HG02943 (cell line): ENCODE measurements around the gene TSPO.

Experiments used
- ATAC-seq: cut with Tn5 transposase; IDR thresholded peaks from one replicate; pipeline ENCODE4 v1.9.1; 2021; ENCODE audit warnings: mild to moderate bottlenecking, low read depth, moderate library complexity; ENCODE audit not compliant: unreplicated experiment

Gene TSPO

DNA sequence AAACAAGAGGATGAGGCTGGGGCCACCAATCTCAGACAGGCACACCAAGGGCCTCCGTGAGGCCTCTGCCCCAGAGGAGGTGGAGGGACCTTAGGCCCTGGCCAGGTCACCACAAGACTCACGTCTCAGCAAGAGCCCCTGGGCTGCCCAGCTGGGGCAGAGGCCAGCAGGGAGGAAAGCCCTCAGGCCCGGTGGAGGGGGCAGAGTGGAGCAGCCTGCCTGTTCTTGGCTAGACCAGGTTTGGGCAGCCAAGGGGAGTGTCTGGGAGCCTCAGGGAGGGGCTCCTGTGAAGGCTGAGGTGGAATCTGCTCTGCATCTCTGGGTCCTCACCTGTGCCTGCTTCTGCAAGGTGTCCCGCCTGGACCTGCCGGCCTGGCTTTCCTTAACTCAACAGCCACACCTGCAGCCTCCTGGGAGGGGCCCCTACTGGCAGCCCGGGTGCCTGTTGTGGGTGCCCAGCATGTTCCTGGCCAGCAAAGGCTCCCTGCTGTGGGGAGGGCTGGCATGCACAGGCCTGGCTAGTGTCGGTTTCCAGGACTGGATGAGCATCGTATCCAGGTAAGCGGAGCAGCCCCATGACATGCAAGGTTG is 23.7 kb downstream of the TSPO start:
- no peak for ATAC-seq

GRCh38 chr22:43176090-43176489 is 24.7 kb downstream of the TSPO start:
- no peak for ATAC-seq

- no peak for ATAC-seq
Observed at GRCh38 chr22:43177479-43177878, 26.1 kb downstream of the TSPO start.

GRCh38 chr22:43179146-43179910 is 28.0 kb downstream of the TSPO start:
- ATAC-seq, result no peak

GRCh38 chr22:43179911-43180195 is 28.5 kb downstream of the TSPO start:
- ATAC-seq, result no peak

DNA sequence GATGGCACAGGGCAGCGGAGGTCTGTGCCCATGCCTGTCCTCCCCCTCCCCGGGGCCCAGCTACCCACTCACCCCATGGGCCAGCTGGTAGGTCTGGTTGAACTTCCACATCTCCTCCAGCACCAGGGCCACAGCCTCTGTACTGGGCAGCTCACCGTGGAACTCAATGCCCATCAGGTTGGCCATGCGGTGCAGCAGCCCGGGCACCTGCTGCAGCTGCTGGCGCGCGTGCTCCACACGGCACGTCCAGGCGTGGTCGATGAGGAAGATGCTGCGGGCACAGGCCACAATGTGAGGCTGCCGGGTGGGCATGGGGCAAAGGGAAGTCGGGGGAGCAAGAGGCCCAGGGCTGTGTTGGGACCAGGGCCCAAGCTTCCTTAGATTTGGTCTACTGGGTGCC is 29.3 kb downstream of the TSPO start:
- ATAC-seq, result no peak

GRCh38 chr22:43181321-43182076 is 30.1 kb downstream of the TSPO start:
- no peak for ATAC-seq

DNA sequence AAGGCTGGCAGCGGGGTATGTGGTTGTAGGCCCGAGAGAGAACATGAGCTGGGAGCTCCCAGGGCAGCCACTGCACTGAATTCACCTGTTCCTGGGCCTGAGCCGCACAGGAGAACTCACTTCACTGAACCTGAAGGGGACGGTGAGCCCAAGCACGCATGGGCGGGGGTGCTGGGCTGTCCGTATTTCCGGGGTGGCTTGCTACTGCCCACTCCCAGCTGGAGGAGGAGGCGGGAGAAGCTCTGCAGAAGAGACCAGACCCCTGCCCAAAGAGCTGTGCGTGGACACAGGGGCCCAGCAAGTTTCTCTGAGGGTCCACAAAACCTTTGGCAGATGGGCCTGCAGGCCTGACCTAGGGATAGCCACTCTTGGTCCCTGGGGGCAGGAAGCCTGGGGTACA is 30.8 kb downstream of the TSPO start:
- ATAC-seq, result no peak

GRCh38 chr22:43182726-43183125 is 31.4 kb downstream of the TSPO start:
- ATAC-seq, result no peak

GRCh38 chr22:43183496-43184277 is 32.3 kb downstream of the TSPO start:
- ATAC-seq, result no peak

GRCh38 chr22:43185860-43186261 is 34.5 kb downstream of the TSPO start:
- ATAC-seq, result no peak

GRCh38 chr22:43186272-43187170 is 35.2 kb downstream of the TSPO start, which contains the start of gene TTLL12:
TSS of gene TTLL12 (minus strand) at chr22:43187134. CDS start at chr22:43187069, 65 bp downstream.
- ATAC-seq, result no peak

GRCh38 chr22:43187171-43188099 is 36.1 kb downstream of the TSPO start:
- ATAC-seq, result peak; percentile 65

GRCh38 chr22:43188829-43189545 is 37.6 kb downstream of the TSPO start:
- no peak for ATAC-seq

DNA sequence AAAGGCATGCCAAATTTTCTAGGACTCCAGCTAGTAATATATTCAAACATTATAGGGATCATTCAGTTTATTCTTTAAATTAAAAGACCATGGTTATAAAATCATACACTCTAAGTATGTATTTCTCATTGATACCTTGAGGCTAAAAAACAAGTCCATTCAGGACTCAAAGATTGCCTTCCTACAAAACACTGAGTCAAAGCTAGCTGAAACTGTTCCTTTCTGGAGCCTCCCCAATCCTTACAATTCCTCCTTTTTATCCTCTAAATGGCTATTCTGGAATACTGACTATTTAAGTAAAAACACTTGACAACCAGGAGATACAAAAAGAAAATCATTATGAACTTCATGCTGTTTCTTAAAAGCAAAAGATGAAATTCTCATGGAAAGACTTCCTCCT is 40.5 kb downstream of the TSPO start:
- no peak for ATAC-seq

- no peak for ATAC-seq
Observed at GRCh38 chr22:43197271-43197941, 46.0 kb downstream of the TSPO start.

GRCh38 chr22:43198126-43198525 is 46.8 kb downstream of the TSPO start:
- ATAC-seq, result no peak

DNA sequence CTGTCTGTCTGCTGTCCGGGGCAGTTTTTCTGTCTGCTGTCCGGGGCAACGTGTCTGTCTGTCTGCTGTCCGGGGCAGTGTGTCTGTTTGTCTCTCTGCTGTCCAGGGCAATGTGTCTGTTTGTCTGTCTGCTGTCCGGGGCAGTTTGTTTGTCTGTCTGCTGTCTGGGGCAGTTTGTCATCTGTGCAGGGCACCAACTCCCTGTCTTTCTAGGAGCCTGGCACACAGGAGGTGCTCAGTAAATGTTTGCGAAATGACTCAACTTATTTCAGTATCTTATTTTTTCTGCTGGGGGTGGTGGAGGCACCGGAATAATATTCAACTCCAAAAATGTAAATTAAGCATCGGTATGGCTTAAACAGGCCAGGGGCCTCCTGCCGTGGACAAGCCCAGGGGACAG is 47.6 kb downstream of the TSPO start:
- no peak for ATAC-seq
